Mammary epithelial cell (primary cell): Measurements from ENCODE around the gene COG7.

ENCODE experiments used
- CTCF ChIP-seq, 2 donors: IDR thresholded peaks in 1 of 2; conservative IDR thresholded peaks in 1 of 2; 2 replicates each; pipeline ENCODE4 v1.5.1; 2011 to 2012; ENCODE audit warnings: inconsistent platforms in 2 of 2, low read length in 2 of 2, mild to moderate bottlenecking in 2 of 2, control low read depth in 1 of 2, low read depth in 1 of 2; ENCODE audit not compliant: insufficient read depth in 1 of 2; ENCODE audit errors: extremely low read depth in 1 of 2
- EZH2 ChIP-seq: IDR thresholded peaks from 2 replicates; pipeline ENCODE4 v1.6.1; 2012; ENCODE audit warnings: low read length, inconsistent platforms, borderline replicate concordance

GRCh38 chr16:23469814-23470213 is 16.8 kb upstream of the COG7 start:
- no peak for TF ChIP-seq CTCF (conservative IDR thresholded peaks at IDR 0.05 in 1 of 2, IDR thresholded peaks at IDR 0.05 in 1 of 2; ENCODE audit: extremely low read depth in 1 of 2, insufficient read depth in 1 of 2, low read depth in 1 of 2, low read length in 2 of 2)
- TF ChIP-seq EZH2, result no peak
